ENCODE results near the gene MAML1.

DNA sequence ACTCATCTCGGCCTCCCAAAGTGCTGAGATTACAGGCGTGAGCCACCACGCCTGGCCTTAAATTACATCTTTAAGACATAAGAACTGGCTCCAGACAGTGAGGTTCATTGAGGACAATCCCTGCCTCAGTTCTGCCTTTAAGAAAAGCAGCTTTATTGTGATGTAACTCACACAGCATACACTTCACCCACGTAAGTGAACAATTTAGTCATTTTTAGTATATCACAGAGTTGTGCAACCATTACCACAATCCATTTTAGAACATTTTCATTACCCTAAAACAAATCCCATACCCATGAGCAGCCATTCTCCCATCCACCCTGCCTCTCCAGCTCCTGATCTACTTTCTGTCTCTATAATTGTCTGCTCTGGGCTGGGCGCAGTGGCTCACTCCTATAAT lies 37.2 kb downstream of the MAML1 start:
- TF ChIP-seq, protein P1, sequence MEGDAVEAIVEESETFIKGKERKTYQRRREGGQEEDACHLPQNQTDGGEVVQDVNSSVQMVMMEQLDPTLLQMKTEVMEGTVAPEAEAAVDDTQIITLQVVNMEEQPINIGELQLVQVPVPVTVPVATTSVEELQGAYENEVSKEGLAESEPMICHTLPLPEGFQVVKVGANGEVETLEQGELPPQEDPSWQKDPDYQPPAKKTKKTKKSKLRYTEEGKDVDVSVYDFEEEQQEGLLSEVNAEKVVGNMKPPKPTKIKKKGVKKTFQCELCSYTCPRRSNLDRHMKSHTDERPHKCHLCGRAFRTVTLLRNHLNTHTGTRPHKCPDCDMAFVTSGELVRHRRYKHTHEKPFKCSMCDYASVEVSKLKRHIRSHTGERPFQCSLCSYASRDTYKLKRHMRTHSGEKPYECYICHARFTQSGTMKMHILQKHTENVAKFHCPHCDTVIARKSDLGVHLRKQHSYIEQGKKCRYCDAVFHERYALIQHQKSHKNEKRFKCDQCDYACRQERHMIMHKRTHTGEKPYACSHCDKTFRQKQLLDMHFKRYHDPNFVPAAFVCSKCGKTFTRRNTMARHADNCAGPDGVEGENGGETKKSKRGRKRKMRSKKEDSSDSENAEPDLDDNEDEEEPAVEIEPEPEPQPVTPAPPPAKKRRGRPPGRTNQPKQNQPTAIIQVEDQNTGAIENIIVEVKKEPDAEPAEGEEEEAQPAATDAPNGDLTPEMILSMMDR (IDR thresholded peaks at IDR 0.05): no peak
- TF ChIP-seq FOXM1 (IDR thresholded peaks at IDR 0.05; ENCODE audit: low read depth): no peak
- TF ChIP-seq, protein P2, sequence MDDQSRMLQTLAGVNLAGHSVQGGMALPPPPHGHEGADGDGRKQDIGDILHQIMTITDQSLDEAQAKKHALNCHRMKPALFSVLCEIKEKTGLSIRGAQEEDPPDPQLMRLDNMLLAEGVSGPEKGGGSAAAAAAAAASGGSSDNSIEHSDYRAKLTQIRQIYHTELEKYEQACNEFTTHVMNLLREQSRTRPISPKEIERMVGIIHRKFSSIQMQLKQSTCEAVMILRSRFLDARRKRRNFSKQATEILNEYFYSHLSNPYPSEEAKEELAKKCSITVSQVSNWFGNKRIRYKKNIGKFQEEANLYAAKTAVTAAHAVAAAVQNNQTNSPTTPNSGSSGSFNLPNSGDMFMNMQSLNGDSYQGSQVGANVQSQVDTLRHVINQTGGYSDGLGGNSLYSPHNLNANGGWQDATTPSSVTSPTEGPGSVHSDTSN (IDR thresholded peaks at IDR 0.05): no peak

Measured in SK-N-SH (cell line).